Stimulated activated CD8-positive, alpha-beta memory T cell treated with anti-CD3 and anti-CD28 coated beads, Interleukin-4, amount 100 ng/mL, for 24 hours (primary cell): ENCODE data around the gene AMELX.

Experiments
- DNase-seq: peaks from one replicate; pipeline ENCODE4 v3.0.0-alpha.2; 2020; ENCODE audit warnings: low read depth

Gene AMELX

GRCh38 chrX:11309220-11309619 lies 16.0 kb downstream of the AMELX start:
- no peak for DNase-seq

GRCh38 chrX:11311706-11312105 lies 18.5 kb downstream of the AMELX start:
- no peak for DNase-seq

DNA sequence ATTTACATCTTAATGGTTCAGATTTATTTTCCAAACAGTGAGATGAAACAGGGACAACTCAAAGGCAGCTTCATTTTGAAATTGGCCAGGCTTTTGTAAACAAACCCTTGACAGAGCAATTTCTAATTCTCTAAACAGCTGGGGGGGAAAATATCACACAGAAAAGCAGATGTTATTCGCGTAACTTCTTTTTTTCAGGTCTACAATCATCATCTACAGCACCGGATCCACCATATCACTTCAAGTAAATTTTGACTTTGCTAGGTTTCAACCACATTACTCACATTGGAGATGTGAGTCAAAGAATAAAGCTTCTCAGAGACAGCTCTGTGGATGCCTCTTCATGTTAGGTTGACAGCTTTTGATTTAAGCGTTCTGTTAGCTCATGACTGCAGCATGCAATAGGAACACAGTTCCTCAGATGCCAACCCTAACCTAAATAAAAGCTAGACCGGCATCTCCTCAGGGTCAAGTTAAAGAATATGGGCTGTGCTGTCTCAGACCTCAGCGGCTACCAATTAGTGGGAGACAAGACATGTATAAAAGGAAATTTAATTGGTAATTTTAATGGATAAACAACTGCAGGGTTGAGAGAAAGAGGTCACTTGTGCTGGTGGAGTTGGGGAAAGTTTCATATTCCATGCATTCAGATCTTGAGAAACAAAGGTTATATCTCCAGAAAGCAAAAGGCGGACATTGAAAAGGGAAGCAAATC lies 26.8 kb downstream of the AMELX start:
- no peak for DNase-seq

DNA sequence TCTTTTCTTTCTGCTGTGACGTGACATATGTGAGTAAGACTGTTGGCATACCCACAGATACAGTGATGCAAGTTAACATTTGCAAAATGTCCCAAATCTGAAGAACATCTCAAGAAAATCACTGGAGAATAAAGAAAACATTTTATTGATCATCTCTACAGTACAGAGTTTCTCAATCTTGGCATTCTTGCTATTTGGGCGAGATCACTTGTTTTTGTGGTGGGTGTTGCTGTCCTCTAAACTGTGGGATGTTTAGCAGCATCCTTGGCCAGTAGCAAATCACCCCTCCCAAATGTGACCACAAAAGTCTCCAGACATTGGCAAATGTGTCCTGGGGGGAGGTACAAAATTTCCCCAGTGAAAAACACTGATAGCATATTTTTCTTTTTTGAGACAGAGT lies 28.8 kb downstream of the AMELX start:
- no peak for DNase-seq

GRCh38 chrX:11328134-11328533 lies 34.9 kb downstream of the AMELX start:
- no peak for DNase-seq

DNA sequence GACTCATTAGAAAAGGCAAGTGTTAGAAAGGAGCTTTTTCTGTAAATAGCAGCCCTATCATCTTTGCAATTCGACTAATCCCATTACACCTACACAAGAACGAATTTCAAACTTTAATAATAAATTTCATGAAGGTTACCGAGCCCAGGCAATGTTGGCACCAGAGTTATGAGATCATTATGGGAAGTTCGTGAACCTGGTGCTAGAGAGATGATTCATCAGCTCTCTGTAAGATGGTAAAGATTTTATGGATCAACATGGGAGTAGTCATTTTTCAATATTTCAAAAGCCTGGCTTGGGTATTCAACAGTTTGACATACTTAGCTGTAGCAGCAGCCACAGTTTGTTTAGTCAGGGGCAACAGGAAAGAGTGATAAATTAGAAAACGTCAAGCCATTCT lies 35.8 kb downstream of the AMELX start:
- DNase-seq = no peak

- no peak for DNase-seq
Measured at GRCh38 chrX:11331788-11332187, 38.6 kb downstream of the AMELX start.

- DNase-seq = no peak
Measured at GRCh38 chrX:11334165-11334564, 41.0 kb downstream of the AMELX start.

DNA sequence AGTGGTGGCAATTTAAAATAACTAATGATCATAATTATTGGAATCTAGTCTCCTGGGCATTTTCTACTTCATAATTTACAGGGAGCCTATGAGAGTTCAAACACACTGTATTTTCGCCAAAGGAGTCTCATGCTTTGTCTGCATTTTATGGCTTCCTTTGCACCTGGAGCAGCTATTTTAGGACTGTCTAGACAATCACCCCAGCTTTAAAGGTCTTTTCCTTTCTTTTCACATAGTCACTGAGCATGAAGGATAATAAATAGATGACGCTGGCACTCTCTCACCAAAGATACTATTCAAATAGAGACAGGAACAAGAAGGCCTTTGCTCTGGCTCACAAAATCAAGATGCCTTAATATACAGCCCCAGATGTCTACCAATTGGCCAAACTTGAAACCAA lies 43.0 kb downstream of the AMELX start:
- DNase-seq = no peak

DNA sequence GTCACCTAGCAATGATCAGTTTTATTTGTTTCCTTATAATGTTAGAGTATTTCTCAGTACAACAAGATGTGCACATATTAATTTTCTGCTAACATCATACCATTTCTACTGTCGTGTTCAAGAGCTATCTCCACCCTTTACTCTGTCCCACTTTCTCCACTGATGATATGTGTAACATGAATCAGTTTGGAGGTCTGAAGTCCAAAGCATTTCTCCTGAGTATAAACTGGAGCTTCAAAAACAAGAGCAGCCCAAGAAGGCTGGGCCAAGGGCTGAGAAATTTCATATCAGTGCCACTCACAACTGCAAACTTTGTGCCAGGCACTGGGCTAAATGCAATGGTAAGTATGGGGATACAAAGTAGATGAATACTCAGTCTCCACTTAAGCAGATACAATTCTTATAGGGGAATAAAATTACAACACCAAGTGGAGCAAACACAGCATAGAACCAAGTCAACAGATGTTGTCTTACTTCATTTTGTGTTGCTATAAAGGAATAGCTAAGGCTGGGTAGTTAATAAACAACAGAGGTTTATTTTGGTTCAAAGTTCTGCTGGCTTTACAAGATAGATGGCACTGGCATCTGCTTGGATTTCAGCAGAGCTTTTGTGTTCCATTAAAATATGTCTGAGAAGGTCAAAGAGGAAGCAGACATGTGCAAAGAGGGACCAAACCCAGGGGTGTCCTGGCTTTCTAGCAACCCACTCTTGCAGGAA lies 44.2 kb downstream of the AMELX start:
- DNase-seq = no peak

DNA sequence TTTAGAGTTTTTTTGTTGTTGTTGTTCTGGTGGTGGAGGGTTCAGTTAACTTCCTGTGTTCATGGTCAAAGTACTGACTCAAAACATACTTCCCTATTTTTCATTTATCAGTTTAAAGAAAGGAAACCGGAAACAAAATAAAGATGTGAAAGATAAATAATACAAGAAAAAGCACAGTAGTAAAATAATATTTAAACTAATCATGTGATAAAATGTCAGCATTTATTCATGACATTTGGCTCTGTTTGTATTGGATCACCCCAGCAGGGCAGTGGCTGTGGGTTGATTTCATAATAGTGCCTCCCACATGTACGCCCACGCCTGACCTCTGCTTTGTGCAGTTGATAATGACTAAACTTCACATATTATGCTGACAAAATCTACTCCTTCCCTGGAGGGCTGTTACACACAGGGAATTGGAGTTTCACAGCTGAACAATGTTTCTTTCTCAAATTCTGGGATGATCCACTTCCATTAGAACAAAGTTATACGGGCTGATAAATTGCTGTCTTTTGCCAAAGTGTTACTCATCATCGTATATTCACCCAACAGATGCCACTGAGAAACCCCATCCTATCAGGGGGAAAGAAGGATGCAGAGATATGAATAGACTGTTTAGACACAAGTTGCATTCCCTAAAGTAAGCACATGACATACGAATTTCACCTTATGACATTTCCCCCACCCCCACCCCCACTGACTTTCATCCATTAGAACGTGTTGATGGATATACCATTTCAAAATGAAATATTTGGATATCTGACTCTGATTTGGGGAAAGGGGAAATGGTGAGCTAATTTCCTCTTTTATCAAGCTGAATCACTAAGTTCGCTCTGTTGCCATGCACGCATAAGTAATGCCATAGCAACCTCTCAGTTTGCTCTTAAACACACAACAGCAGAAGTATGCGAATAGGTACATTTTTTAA lies 48.3 kb downstream of the AMELX start:
- no peak for DNase-seq

GRCh38 chrX:11342673-11343072 lies 49.5 kb downstream of the AMELX start:
- no peak for DNase-seq

- DNase-seq = no peak
Measured at GRCh38 chrX:11346121-11346682, 53.0 kb downstream of the AMELX start.

DNA sequence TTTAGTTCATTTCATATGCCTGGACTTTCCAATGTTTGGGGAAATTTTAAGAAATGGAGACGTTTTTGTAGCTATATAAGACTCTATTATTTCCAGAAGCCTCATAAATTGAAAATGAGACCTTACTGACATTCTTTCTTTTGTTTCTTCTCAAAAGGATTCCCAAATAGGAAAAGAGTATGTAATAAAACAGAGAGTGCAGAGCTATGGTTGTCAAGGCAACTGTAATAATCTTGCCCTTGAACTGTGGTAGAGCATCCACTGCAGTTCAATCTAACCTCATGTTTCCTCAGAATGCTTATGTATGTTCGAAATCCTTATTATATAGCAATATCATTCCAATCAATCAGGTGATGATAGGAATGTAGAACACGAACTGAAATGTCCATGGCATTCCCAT lies 54.1 kb downstream of the AMELX start:
- DNase-seq = no peak

DNA sequence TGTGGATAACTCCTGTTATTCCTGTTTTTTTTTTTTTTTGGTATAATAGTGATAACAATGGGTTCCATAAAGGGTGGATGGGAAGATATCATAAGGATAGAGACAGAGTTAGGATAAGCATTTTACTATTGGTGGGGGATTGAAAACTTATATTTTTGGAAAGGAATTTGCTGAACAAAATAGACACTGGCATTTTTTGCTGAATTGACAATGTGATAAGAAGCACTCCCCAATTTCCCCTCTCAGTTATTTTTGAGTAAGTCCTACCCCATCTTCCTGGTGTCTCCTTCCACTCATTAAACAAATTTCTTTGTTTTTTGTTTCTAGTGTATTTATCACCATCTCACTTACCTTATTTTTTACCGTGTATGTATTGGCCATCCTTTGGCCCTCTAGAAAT lies 55.8 kb downstream of the AMELX start:
- DNase-seq = no peak

DNA sequence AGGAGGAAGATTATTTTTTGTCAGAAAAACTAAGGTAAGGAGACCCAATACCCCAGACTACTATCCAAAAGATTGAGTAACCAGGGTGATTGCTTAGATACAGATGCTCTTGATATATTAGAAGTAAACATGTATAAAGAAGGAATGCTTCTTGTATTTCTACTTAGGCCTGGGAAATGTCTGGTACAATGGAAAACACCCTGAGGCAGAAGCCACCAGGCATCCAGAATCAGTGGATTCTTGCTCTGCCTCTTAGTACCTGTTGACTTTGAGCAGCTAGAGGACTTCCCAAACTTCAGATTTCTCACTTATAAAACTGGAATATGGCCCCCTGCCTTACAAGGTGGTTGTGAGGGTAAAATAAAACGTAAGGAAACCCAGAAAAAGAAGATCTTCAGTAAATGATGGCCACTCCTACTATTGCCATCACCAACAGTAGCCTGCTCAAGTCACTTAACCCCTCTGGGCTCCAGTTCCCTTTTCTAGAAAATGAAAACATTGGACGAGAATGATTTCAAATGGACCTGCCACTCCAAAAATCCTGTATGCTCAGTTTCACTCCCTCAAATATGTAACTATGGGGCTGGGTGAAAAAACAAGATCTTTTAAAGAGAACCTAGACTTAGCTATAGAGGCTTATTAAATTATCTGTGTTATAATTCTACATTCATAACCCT lies 56.6 kb downstream of the AMELX start:
- no peak for DNase-seq
